Spleen (tissue), 7 donors: ENCODE measurements around the gene SIDT2.
"Not testable (repeated sequence)": the region's sequence is repeated elsewhere in the genome, so short reads cannot be mapped to it uniquely, and the experiment has no call there.

Experiments
- CTCF ChIP-seq, 11 experiments: fragments of 200-600 bp in 7 of 11; fragments of 450-650 bp in 4 of 11; sonication (generic) in 4 of 11; IDR thresholded peaks in 8 of 11; conservative IDR thresholded peaks in 3 of 11; 1 replicate in 7 of 11; 2 replicates in 4 of 11; pipeline versions ENCODE4 v1.4.0 to v1.8.0; 2016 to 2021; ENCODE audit warnings: antibody characterized with exemption in 11 of 11, inconsistent platforms in 4 of 11, mild to moderate bottlenecking in 1 of 11
- POLR2A ChIP-seq, 3 donors: fragments of 450-650 bp; IDR thresholded peaks; one replicate each; pipeline ENCODE4 v1.5.1; 2017; ENCODE audit warnings: antibody characterized with exemption in 3 of 3, mild to moderate bottlenecking in 1 of 3
- donor health status: DM: no; HTN: no; CAD: no; lungs with moderate emphysema.
- donor health status: DM: no; HTN: no; CAD: no.
- donor health status: DM: no; HTN: no; CAD: no.

- not testable (repeated sequence) for TF ChIP-seq POLR2A (IDR thresholded peaks at IDR 0.05); CTCF (IDR thresholded peaks at IDR 0.05 in 8 of 11, conservative IDR thresholded peaks at IDR 0.05 in 3 of 11)
Measured at GRCh38 chr11:117208710-117209109, 30.2 kb downstream of the SIDT2 start.
